Vagina (tissue), 2 donors: Measurements from ENCODE around the gene GLP2R. TPM values are rescaled to one million over a fixed set of nuclear protein-coding genes. Genes with fewer than 3 reads are reported as not detected.
A peak's percentile ranks its signal among the peaks of the same experiment; 100 is the strongest.

Source experiments
- DNase-seq, 2 donors: peaks; one replicate each; pipeline ENCODE4 v3.0.0-alpha.2; 2017; ENCODE audit errors: extremely low spot score in 2 of 2
- H3K27ac ChIP-seq: fragments of 200-600 bp; sonication (generic); one replicate; pipeline ENCODE4 v1.5.1; 2019
- H3K27me3 ChIP-seq: fragments of 200-600 bp; sonication (generic); one replicate; pipeline ENCODE4 v1.5.1; 2019
- H3K36me3 ChIP-seq, 2 donors: fragments of 200-600 bp; sonication (generic); one replicate each; pipeline ENCODE4 v1.5.1; 2017 to 2019
- H3K4me1 ChIP-seq: fragments of 200-600 bp; sonication (generic); one replicate; pipeline ENCODE4 v1.5.1; 2019
- H3K4me3 ChIP-seq, 2 donors: fragments of 200-600 bp; sonication (generic); 1 replicate in 1 of 2; 2 replicates in 1 of 2; pipeline ENCODE4 v1.5.1; 2016 to 2019
- H3K9me3 ChIP-seq: fragments of 200-600 bp; sonication (generic); one replicate; pipeline ENCODE4 v1.5.1; 2019
- CTCF ChIP-seq, 3 experiments: fragments of 450-650 bp in 2 of 3; fragments of 200-600 bp in 1 of 3; sonication (generic) in 1 of 3; IDR thresholded peaks; one replicate each; pipeline ENCODE4 v1.5.1; 2017 to 2019; ENCODE audit warnings: antibody characterized with exemption in 3 of 3, mild to moderate bottlenecking in 2 of 3, moderate library complexity in 2 of 3
- POLR2A ChIP-seq, 2 donors: fragments of 450-650 bp; IDR thresholded peaks; one replicate each; pipeline ENCODE4 v1.6.1; 2017; ENCODE audit warnings: antibody characterized with exemption in 2 of 2, mild to moderate bottlenecking in 2 of 2, moderate library complexity in 2 of 2
- POLR2AphosphoS5 ChIP-seq, 2 donors: sonication (generic); formaldehyde crosslinking; IDR thresholded peaks; one replicate each; pipeline ENCODE4 v1.9.0; 2017; ENCODE audit warnings: antibody characterized with exemption in 2 of 2, mild to moderate bottlenecking in 2 of 2, low read depth in 1 of 2; ENCODE audit not compliant: insufficient read depth in 1 of 2
- intact Hi-C: fragments of 100-400 bp; cut with DNase I; formaldehyde crosslinking; loops from one replicate; pipeline ENCODE4 v1.15.1; 2023
- total RNA-seq: library from RNA; depleted of rRNA; stranded (reverse); fragments of >200 nt; gene quantifications from one replicate; pipeline ENCODE4 v1.2.3, GENCODE V29; 2016

GLP2R gene
- total RNA-seq, 1 donor from 2014 or later, result 2.9 TPM

- H3K36me3 ChIP-seq, result no peaks in the 10 kb centered on the region
- no peak for DNase-seq
- intact Hi-C loops, result loop anchor here (5.0 kb wide), 1 partner anchor 935 kb away; no protein-coding TSS in a partner anchor
Measured at GRCh38 chr17:9932491-9932890, 106.8 kb downstream of the GLP2R start.

GRCh38 chr17:9934331-9934730, 108.6 kb downstream of the GLP2R start:
- H3K4me1 ChIP-seq, result peaks cover 29% of the 10 kb centered on the region
- TF ChIP-seq CTCF (IDR thresholded peaks at IDR 0.05) (no peak), POLR2AphosphoS5 (IDR thresholded peaks at IDR 0.05; ENCODE audit: insufficient read depth in 1 of 2, low read depth in 1 of 2) (no peak)
- no peak for DNase-seq
- no peak overlapping the region for H3K4me3 ChIP-seq
- intact Hi-C loops, result loop anchor here (5.0 kb wide), 1 partner anchor 937 kb away; no protein-coding TSS in a partner anchor
- peak overlapping the region; percentile 34 for H3K27ac ChIP-seq
- H3K36me3 ChIP-seq, result peaks cover 0 to 3% of the 10 kb centered on the region in 2 donors
- H3K27me3 ChIP-seq, result no peaks in the 10 kb centered on the region
- H3K9me3 ChIP-seq, result no peaks in the 10 kb centered on the region

More at GRCh38 chr17:9932491-9932890, 106.8 kb downstream of the GLP2R start:
- H3K4me1 ChIP-seq, result peaks cover 29% of the 10 kb centered on the region
- no peak overlapping the region for H3K27ac ChIP-seq
- no peaks in the 10 kb centered on the region for H3K9me3 ChIP-seq
- no peak overlapping the region for H3K4me3 ChIP-seq
- no peaks in the 10 kb centered on the region for H3K27me3 ChIP-seq
- TF ChIP-seq POLR2AphosphoS5 (IDR thresholded peaks at IDR 0.05; ENCODE audit: insufficient read depth in 1 of 2, low read depth in 1 of 2), result no peak

- no peak for DNase-seq
- Histone ChIP-seq H3K4me3 (no peak overlapping the region), H3K4me1 (peaks cover 29% of the 10 kb centered on the region), H3K27me3 (no peaks in the 10 kb centered on the region), H3K36me3 (peaks cover 0 to 12% of the 10 kb centered on the region in 2 donors), H3K27ac (peak overlapping the region; percentile 34), H3K9me3 (no peaks in the 10 kb centered on the region)
- TF ChIP-seq POLR2AphosphoS5 (IDR thresholded peaks at IDR 0.05; ENCODE audit: insufficient read depth in 1 of 2, low read depth in 1 of 2), result peak in 1 of 2 donors; percentile 39
- TF ChIP-seq CTCF (IDR thresholded peaks at IDR 0.05), result no peak
- no peak for TF ChIP-seq POLR2A (IDR thresholded peaks at IDR 0.05)
- intact Hi-C loops, result no loop called here
Measured at GRCh38 chr17:9935408-9935807, 109.7 kb downstream of the GLP2R start.

GRCh38 chr17:9936095-9936494, 110.4 kb downstream of the GLP2R start:
- TF ChIP-seq CTCF (IDR thresholded peaks at IDR 0.05), result no peak
- no peak for TF ChIP-seq POLR2A (IDR thresholded peaks at IDR 0.05)
- Histone ChIP-seq H3K27ac (peak overlapping the region; percentile 34), H3K4me1 (peaks cover 29% of the 10 kb centered on the region), H3K9me3 (no peaks in the 10 kb centered on the region), H3K27me3 (no peaks in the 10 kb centered on the region), H3K4me3 (no peak overlapping the region), H3K36me3 (peaks cover 0 to 12% of the 10 kb centered on the region in 2 donors)
- no peak for DNase-seq
- intact Hi-C loops, result no loop called here

GRCh38 chr17:9937241-9937761, 111.6 kb downstream of the GLP2R start:
- DNase-seq, result no peak
- Histone ChIP-seq H3K9me3 (no peaks in the 10 kb centered on the region), H3K4me1 (peaks cover 29% of the 10 kb centered on the region), H3K36me3 (peaks cover 0 to 12% of the 10 kb centered on the region in 2 donors), H3K4me3 (no peak overlapping the region), H3K27me3 (no peaks in the 10 kb centered on the region), H3K27ac (peak overlapping the region; percentile 27)
- intact Hi-C loops, result no loop called here
- no peak for TF ChIP-seq POLR2A (IDR thresholded peaks at IDR 0.05)
- peak in 1 of 2 donors; percentile 69 for TF ChIP-seq POLR2AphosphoS5 (IDR thresholded peaks at IDR 0.05; ENCODE audit: insufficient read depth in 1 of 2, low read depth in 1 of 2)

- Histone ChIP-seq H3K27ac (peak overlapping the region; percentile 27), H3K4me3 (no peak overlapping the region)
Measured at GRCh38 chr17:9937901-9938300, 112.2 kb downstream of the GLP2R start.

More at GRCh38 chr17:9937901-9938300, 112.2 kb downstream of the GLP2R start:
- H3K4me1 ChIP-seq, result peaks cover 32% of the 10 kb centered on the region
- H3K9me3 ChIP-seq, result no peaks in the 10 kb centered on the region
- peaks cover 0 to 17% of the 10 kb centered on the region in 2 donors for H3K36me3 ChIP-seq
- no peak for DNase-seq
- TF ChIP-seq POLR2AphosphoS5 (IDR thresholded peaks at IDR 0.05; ENCODE audit: insufficient read depth in 1 of 2, low read depth in 1 of 2) (no peak), POLR2A (IDR thresholded peaks at IDR 0.05) (no peak), CTCF (IDR thresholded peaks at IDR 0.05) (no peak)
- H3K27me3 ChIP-seq, result no peaks in the 10 kb centered on the region
- intact Hi-C loops, result no loop called here
